GM12872 (cell line): ENCODE results near the gene RASSF3.

Experiments
- CTCF ChIP-seq: IDR thresholded peaks from 3 replicates; pipeline ENCODE4 v1.5.1; 2011; ENCODE audit warnings: low read depth, mild to moderate bottlenecking, low read length, moderate library complexity; ENCODE audit not compliant: insufficient read depth

The RASSF3 gene

GRCh38 chr12:64583771-64584421 lies 26.4 kb upstream of the RASSF3 start:
- TF ChIP-seq CTCF = no peak

GRCh38 chr12:64585104-64585503 lies 25.2 kb upstream of the RASSF3 start:
- no peak for TF ChIP-seq CTCF

- no peak for TF ChIP-seq CTCF
Observed at GRCh38 chr12:64587447-64587846, 22.8 kb upstream of the RASSF3 start.

- TF ChIP-seq CTCF = no peak
Observed at GRCh38 chr12:64590183-64590582, 20.1 kb upstream of the RASSF3 start.

- TF ChIP-seq CTCF = no peak
Observed at GRCh38 chr12:64595863-64596793, 14.2 kb upstream of the RASSF3 start.

- TF ChIP-seq CTCF = no peak
Observed at GRCh38 chr12:64598831-64599230, 11.5 kb upstream of the RASSF3 start.

GRCh38 chr12:64600164-64600561 lies 10.1 kb upstream of the RASSF3 start:
- no peak for TF ChIP-seq CTCF
